Gastroesophageal sphincter (tissue), 4 donors: Measurements from ENCODE around the gene LMCD1. TPM values are rescaled to one million over a fixed set of nuclear protein-coding genes. Genes with fewer than 3 reads are reported as not detected.
A peak's percentile ranks its signal among the peaks of the same experiment; 100 is the strongest.

Experiments
- ATAC-seq: fragments of 150-250 bp; one replicate; pipeline ENCODE4 v1.9.1; 2016; ENCODE audit warnings: mild to moderate bottlenecking, moderate library complexity
- H3K27ac ChIP-seq, 4 donors: fragments of 200-600 bp; sonication (generic) in 3 of 4; 1 replicate in 3 of 4; 2 replicates in 1 of 4; pipeline ENCODE4 v1.5.1; 2016 to 2019
- H3K27me3 ChIP-seq: fragments of 200-600 bp; sonication (generic); one replicate; pipeline ENCODE4 v1.5.1; 2019
- H3K36me3 ChIP-seq, 2 donors: fragments of 200-600 bp; sonication (generic); one replicate each; pipeline ENCODE4 v1.5.1; 2019; ENCODE audit warnings: control low read depth in 1 of 2
- H3K4me1 ChIP-seq, 3 donors: fragments of 200-600 bp; sonication (generic); 1 replicate in 2 of 3; 2 replicates in 1 of 3; pipeline ENCODE4 v1.5.1; 2016 to 2019; ENCODE audit warnings: control low read depth in 2 of 3
- H3K4me3 ChIP-seq, 2 donors: fragments of 200-600 bp; sonication (generic); one replicate each; pipeline ENCODE4 v1.5.1; 2019; ENCODE audit warnings: mild to moderate bottlenecking in 1 of 2, moderate library complexity in 1 of 2
- H3K9me3 ChIP-seq, 3 donors: fragments of 200-600 bp; sonication (generic); one replicate each; pipeline ENCODE4 v1.5.1; 2017 to 2019; ENCODE audit warnings: control low read depth in 2 of 3
- CTCF ChIP-seq, 4 experiments: fragments of 200-600 bp in 2 of 4; fragments of 450-650 bp in 2 of 4; sonication (generic) in 1 of 4; IDR thresholded peaks; one replicate each; pipeline ENCODE4 v1.5.1; 2017 to 2019; ENCODE audit warnings: antibody characterized with exemption in 4 of 4, mild to moderate bottlenecking in 2 of 4, moderate library complexity in 2 of 4
- EP300 ChIP-seq: sonication (generic); formaldehyde crosslinking; IDR thresholded peaks from one replicate; pipeline ENCODE4 v1.6.1; 2017; ENCODE audit warnings: antibody characterized with exemption, mild to moderate bottlenecking
- POLR2A ChIP-seq, 2 donors: fragments of 450-650 bp; IDR thresholded peaks; one replicate each; pipeline ENCODE4 v1.6.1; 2017; ENCODE audit warnings: antibody characterized with exemption in 2 of 2, mild to moderate bottlenecking in 2 of 2, moderate library complexity in 1 of 2
- POLR2AphosphoS5 ChIP-seq: sonication (generic); formaldehyde crosslinking; IDR thresholded peaks from one replicate; pipeline ENCODE4 v1.6.1; 2017; ENCODE audit warnings: antibody characterized with exemption
- WGBS, 2 donors: methylation state at CpG; one replicate each; pipeline ENCODE4 v1.1.5; 2018; ENCODE audit warnings: low coverage in 1 of 2; 5-methylcytosine and 5-hydroxymethylcytosine counted together
- total RNA-seq, 4 donors: library from RNA; depleted of rRNA; stranded (reverse); fragments of >200 nt; gene quantifications; one replicate each; pipeline ENCODE4 v1.1.0, GENCODE V29; 2016

LMCD1 gene
- total RNA-seq, 4 donors from 2014 or later: 17.6 to 318 (median 136) TPM

GRCh38 chr3:8557298-8557697 lies 55.7 kb downstream of the LMCD1 start:
- TF ChIP-seq POLR2A (IDR thresholded peaks at IDR 0.05): no peak
- Histone ChIP-seq H3K36me3 (peaks cover 0 to 8% of the 10 kb centered on the region in 2 donors), H3K27me3 (no peaks in the 10 kb centered on the region), H3K4me3 (no peak overlapping the region), H3K27ac (no peak overlapping the region), H3K4me1 (peaks cover 0 to 26% (median 3%) of the 10 kb centered on the region in 3 donors), H3K9me3 (no peaks in the 10 kb centered on the region)
- 43 to 60% methylated on average over 3 to 4 of the region's 4 CpGs for WGBS, 2 donors
- ATAC-seq: peak; percentile 37

- WGBS, 2 donors: 80% methylated on average over 1 of the region's 2 CpGs
- no peak for ATAC-seq
- Histone ChIP-seq H3K9me3 (no peaks in the 10 kb centered on the region), H3K27me3 (no peaks in the 10 kb centered on the region), H3K4me3 (no peak overlapping the region), H3K27ac (no peak overlapping the region), H3K36me3 (no peaks in the 10 kb centered on the region), H3K4me1 (peaks cover 0 to 26% (median 3%) of the 10 kb centered on the region in 3 donors)
- no peak for TF ChIP-seq POLR2AphosphoS5
Measured at GRCh38 chr3:8558645-8559044, 57.0 kb downstream of the LMCD1 start.

GRCh38 chr3:8559351-8559750 lies 57.7 kb downstream of the LMCD1 start:
- no peaks in the 10 kb centered on the region for H3K36me3 ChIP-seq
- H3K27me3 ChIP-seq: no peaks in the 10 kb centered on the region
- no peak for ATAC-seq
- no peak overlapping the region for H3K27ac ChIP-seq
- 100% methylated on average over 2 to 6 of the region's 6 CpGs for WGBS, 2 donors
- H3K9me3 ChIP-seq: no peaks in the 10 kb centered on the region
- H3K4me3 ChIP-seq: no peak overlapping the region
- no peak for TF ChIP-seq CTCF (IDR thresholded peaks at IDR 0.05)
- no peak for TF ChIP-seq POLR2A (IDR thresholded peaks at IDR 0.05)
- TF ChIP-seq POLR2AphosphoS5: no peak
- no peak for TF ChIP-seq EP300
- H3K4me1 ChIP-seq: peaks cover 0 to 25% (median 3%) of the 10 kb centered on the region in 3 donors

GRCh38 chr3:8560366-8561007 lies 58.9 kb downstream of the LMCD1 start:
- peaks cover 0 to 15% (median 3%) of the 10 kb centered on the region in 3 donors for H3K4me1 ChIP-seq
- peak overlapping the region in 1 of 4 donors; percentile 1 for H3K27ac ChIP-seq
- peaks cover 0 to 4% of the 10 kb centered on the region in 2 donors for H3K36me3 ChIP-seq
- no peak for TF ChIP-seq POLR2A (IDR thresholded peaks at IDR 0.05)
- no peak for TF ChIP-seq EP300
- TF ChIP-seq POLR2AphosphoS5: peak; percentile 5
- TF ChIP-seq CTCF (IDR thresholded peaks at IDR 0.05): no peak
- no peak overlapping the region for H3K4me3 ChIP-seq
- no peaks in the 10 kb centered on the region for H3K27me3 ChIP-seq
- ATAC-seq: no peak
- 73 to 84% methylated on average over 5 of the region's 5 CpGs for WGBS, 2 donors
- H3K9me3 ChIP-seq: no peaks in the 10 kb centered on the region

GRCh38 chr3:8561370-8561769 lies 59.7 kb downstream of the LMCD1 start:
- ATAC-seq: peak; percentile 34
- Histone ChIP-seq H3K36me3 (peaks cover 0 to 9% of the 10 kb centered on the region in 2 donors), H3K4me1 (peaks cover 0 to 14% (median 3%) of the 10 kb centered on the region in 3 donors), H3K9me3 (no peaks in the 10 kb centered on the region), H3K27ac (no peak overlapping the region), H3K4me3 (no peak overlapping the region), H3K27me3 (no peaks in the 10 kb centered on the region)
- TF ChIP-seq EP300: no peak
- no peak for TF ChIP-seq CTCF (IDR thresholded peaks at IDR 0.05)
- TF ChIP-seq POLR2A (IDR thresholded peaks at IDR 0.05): no peak
- TF ChIP-seq POLR2AphosphoS5: no peak
- WGBS, 2 donors: 24 to 42% methylated on average over 4 of the region's 4 CpGs

- Histone ChIP-seq H3K9me3 (no peaks in the 10 kb centered on the region), H3K27me3 (no peaks in the 10 kb centered on the region), H3K4me1 (peaks cover 0 to 7% (median 0%) of the 10 kb centered on the region in 3 donors), H3K27ac (peak overlapping the region in 1 of 4 donors; percentile 44), H3K36me3 (peaks cover 0 to 17% of the 10 kb centered on the region in 2 donors), H3K4me3 (no peak overlapping the region)
- 90 to 100% methylated on average over 1 to 2 of the region's 3 CpGs for WGBS, 2 donors
- TF ChIP-seq POLR2AphosphoS5 (no peak), EP300 (no peak), CTCF (IDR thresholded peaks at IDR 0.05) (no peak), POLR2A (IDR thresholded peaks at IDR 0.05) (no peak)
- no peak for ATAC-seq
Measured at GRCh38 chr3:8562081-8562595, 60.5 kb downstream of the LMCD1 start.
